SU-DHL-6 (cell line): ENCODE data around the gene GNRH2.

Source experiments
- EZH2phosphoT487 ChIP-seq: fragments of 200-600 bp; sonication (generic), shearing (Covaris generic); conservative IDR thresholded peaks from 2 replicates; pipeline ENCODE4 v1.6.1; 2018; ENCODE audit warnings: mild to moderate bottlenecking, antibody characterized with exemption, low read length, moderate library complexity, mixed read lengths
- TF ChIP-seq, protein P1 (sequence below): fragments of 200-600 bp; sonication (generic); IDR thresholded peaks from one replicate; pipeline ENCODE4 v1.5.1; 2017; ENCODE audit warnings: antibody characterized with exemption, mild to moderate bottlenecking, low read length, moderate library complexity; ENCODE audit not compliant: insufficient read depth, poor library complexity, severe bottlenecking

DNA sequence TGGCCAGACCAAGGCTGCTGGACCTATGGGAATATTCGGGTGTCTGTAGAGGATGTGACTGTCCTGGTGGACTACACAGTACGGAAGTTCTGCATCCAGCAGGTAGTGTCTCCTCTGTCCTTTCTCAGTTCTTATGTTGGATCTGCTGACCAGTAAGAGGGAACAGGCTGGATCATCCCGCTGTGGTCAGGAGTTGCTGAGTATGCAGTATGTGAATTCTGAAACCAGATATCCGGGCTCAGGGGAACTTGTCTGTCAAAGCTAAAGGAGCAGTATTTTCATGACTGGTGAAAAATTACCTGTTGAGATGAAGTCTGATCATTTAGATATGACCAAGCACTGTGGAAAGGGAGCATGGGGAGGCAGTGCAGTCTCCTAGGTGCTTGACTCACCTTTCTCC is 22.1 kb upstream of the GNRH2 start:
- TF ChIP-seq, protein P1, sequence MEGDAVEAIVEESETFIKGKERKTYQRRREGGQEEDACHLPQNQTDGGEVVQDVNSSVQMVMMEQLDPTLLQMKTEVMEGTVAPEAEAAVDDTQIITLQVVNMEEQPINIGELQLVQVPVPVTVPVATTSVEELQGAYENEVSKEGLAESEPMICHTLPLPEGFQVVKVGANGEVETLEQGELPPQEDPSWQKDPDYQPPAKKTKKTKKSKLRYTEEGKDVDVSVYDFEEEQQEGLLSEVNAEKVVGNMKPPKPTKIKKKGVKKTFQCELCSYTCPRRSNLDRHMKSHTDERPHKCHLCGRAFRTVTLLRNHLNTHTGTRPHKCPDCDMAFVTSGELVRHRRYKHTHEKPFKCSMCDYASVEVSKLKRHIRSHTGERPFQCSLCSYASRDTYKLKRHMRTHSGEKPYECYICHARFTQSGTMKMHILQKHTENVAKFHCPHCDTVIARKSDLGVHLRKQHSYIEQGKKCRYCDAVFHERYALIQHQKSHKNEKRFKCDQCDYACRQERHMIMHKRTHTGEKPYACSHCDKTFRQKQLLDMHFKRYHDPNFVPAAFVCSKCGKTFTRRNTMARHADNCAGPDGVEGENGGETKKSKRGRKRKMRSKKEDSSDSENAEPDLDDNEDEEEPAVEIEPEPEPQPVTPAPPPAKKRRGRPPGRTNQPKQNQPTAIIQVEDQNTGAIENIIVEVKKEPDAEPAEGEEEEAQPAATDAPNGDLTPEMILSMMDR: no peak
- no peak for TF ChIP-seq EZH2phosphoT487
